ENCODE data around the gene DGKI.
A peak's percentile ranks its signal among the peaks of the same experiment; 100 is the strongest.

The DGKI gene

GRCh38 chr7:137753948-137754851 is 92.6 kb downstream of the DGKI start:
- Histone ChIP-seq H3K4me2 (ENCODE audit: low read length) (0 out of 2 replicates have a peak overlapping the region, but pooled peaks have one; percentile 13), H3K4me1 (ENCODE audit: low read length) (peaks cover 3% of the 10 kb centered on the region; the same call in 1 of the 2 replicates), H3K79me2 (ENCODE audit: low read length) (no peaks in the 10 kb centered on the region), H4K20me1 (ENCODE audit: insufficient read depth, low read length) (no peaks in the 10 kb centered on the region), H3K27ac (ENCODE audit: low read length) (no peak overlapping the region), H3K36me3 (replicated peaks; ENCODE audit: low read depth, low read length) (no peaks in the 10 kb centered on the region), H2AFZ (ENCODE audit: low read depth, low read length) (no peak overlapping the region), H3K9me3 (ENCODE audit: insufficient read depth, low read length) (no peaks in the 10 kb centered on the region), H3K9ac (ENCODE audit: low read length) (no peak overlapping the region), H3K27me3 (ENCODE audit: low read depth, low read length) (no peaks in the 10 kb centered on the region), H3K4me3 (ENCODE audit: low read length) (no peak overlapping the region)
- TF ChIP-seq, protein P1, sequence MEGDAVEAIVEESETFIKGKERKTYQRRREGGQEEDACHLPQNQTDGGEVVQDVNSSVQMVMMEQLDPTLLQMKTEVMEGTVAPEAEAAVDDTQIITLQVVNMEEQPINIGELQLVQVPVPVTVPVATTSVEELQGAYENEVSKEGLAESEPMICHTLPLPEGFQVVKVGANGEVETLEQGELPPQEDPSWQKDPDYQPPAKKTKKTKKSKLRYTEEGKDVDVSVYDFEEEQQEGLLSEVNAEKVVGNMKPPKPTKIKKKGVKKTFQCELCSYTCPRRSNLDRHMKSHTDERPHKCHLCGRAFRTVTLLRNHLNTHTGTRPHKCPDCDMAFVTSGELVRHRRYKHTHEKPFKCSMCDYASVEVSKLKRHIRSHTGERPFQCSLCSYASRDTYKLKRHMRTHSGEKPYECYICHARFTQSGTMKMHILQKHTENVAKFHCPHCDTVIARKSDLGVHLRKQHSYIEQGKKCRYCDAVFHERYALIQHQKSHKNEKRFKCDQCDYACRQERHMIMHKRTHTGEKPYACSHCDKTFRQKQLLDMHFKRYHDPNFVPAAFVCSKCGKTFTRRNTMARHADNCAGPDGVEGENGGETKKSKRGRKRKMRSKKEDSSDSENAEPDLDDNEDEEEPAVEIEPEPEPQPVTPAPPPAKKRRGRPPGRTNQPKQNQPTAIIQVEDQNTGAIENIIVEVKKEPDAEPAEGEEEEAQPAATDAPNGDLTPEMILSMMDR (IDR thresholded peaks at IDR 0.05; ENCODE audit: low read depth, low read length): no peak
- TF ChIP-seq EZH2phosphoT487 (IDR thresholded peaks at IDR 0.05; ENCODE audit: low read depth): no peak

DNA sequence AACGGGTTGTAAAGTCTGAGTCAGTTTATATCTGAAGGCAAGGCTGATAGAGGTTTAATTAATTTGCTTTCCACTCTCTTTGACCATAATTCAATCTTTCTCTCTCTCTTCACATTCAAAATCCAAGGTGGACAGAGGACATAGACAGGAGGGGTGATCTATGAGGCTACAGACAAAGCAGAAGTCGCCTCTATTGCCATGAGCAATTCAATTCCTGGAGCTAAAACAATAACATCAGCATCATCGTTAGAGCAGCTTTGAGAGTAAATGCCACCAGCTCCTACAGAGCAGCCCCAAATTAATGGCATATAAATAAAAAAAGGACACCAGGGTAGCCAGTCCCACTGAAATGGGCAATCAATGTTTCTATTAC is 93.2 kb downstream of the DGKI start:
- no peaks in the 10 kb centered on the region for H3K36me3 ChIP-seq (replicated peaks; ENCODE audit: low read depth, low read length)
- peaks cover 3% of the 10 kb centered on the region; the same call in 1 of the 2 replicates for H3K4me1 ChIP-seq (ENCODE audit: low read length)
- H2AFZ ChIP-seq (ENCODE audit: low read depth, low read length): no peak overlapping the region
- no peaks in the 10 kb centered on the region for H4K20me1 ChIP-seq (ENCODE audit: insufficient read depth, low read length)
- H3K9ac ChIP-seq (ENCODE audit: low read length): no peak overlapping the region
- H3K4me2 ChIP-seq (ENCODE audit: low read length): 0 out of 2 replicates have a peak overlapping the region, but pooled peaks have one; percentile 13
- H3K4me3 ChIP-seq (ENCODE audit: low read length): no peak overlapping the region
- TF ChIP-seq, protein P1 (IDR thresholded peaks at IDR 0.05; ENCODE audit: low read depth, low read length): no peak
- TF ChIP-seq EZH2phosphoT487 (IDR thresholded peaks at IDR 0.05; ENCODE audit: low read depth): no peak
- H3K9me3 ChIP-seq (ENCODE audit: insufficient read depth, low read length): no peaks in the 10 kb centered on the region
- H3K79me2 ChIP-seq (ENCODE audit: low read length): no peaks in the 10 kb centered on the region
- H3K27me3 ChIP-seq (ENCODE audit: low read depth, low read length): no peaks in the 10 kb centered on the region
- no peak overlapping the region for H3K27ac ChIP-seq (ENCODE audit: low read length)

DNA sequence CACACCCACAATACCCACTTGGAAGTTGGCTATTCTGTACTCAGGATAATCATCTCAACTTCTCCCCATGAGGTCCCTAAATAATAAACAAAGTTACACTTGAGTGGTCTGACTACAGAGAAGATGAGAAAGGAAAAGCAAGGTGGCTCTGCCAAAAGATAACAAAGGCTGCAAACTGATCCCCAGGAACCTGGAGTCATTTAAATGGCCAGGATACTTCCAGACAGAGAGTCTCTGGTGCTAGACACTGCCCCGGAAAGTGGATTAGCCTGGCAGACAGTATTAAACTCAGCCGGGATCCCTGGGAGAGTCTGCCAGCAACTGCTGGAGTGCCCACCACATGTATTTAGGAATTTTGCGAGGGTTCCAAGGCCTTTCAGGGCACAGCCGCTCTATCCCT is 93.7 kb downstream of the DGKI start:
- Histone ChIP-seq H3K79me2 (ENCODE audit: low read length) (no peaks in the 10 kb centered on the region), H2AFZ (ENCODE audit: low read depth, low read length) (no peak overlapping the region), H3K9ac (ENCODE audit: low read length) (no peak overlapping the region), H4K20me1 (ENCODE audit: insufficient read depth, low read length) (no peaks in the 10 kb centered on the region), H3K9me3 (ENCODE audit: insufficient read depth, low read length) (no peaks in the 10 kb centered on the region), H3K36me3 (replicated peaks; ENCODE audit: low read depth, low read length) (no peaks in the 10 kb centered on the region), H3K4me3 (ENCODE audit: low read length) (no peak overlapping the region), H3K4me1 (ENCODE audit: low read length) (peaks cover 3% of the 10 kb centered on the region; the same call in 1 of the 2 replicates), H3K27me3 (ENCODE audit: low read depth, low read length) (no peaks in the 10 kb centered on the region), H3K27ac (ENCODE audit: low read length) (no peak overlapping the region), H3K4me2 (ENCODE audit: low read length) (no peak overlapping the region)
- TF ChIP-seq, protein P1 (IDR thresholded peaks at IDR 0.05; ENCODE audit: low read depth, low read length): no peak
- TF ChIP-seq EZH2phosphoT487 (IDR thresholded peaks at IDR 0.05; ENCODE audit: low read depth): no peak

GRCh38 chr7:137751361-137752009 is 95.3 kb downstream of the DGKI start:
- Histone ChIP-seq H3K9ac (ENCODE audit: low read length) (no peak overlapping the region), H3K9me3 (ENCODE audit: insufficient read depth, low read length) (no peaks in the 10 kb centered on the region), H4K20me1 (ENCODE audit: insufficient read depth, low read length) (no peaks in the 10 kb centered on the region), H3K36me3 (replicated peaks; ENCODE audit: low read depth, low read length) (no peaks in the 10 kb centered on the region), H3K4me2 (ENCODE audit: low read length) (no peak overlapping the region), H3K79me2 (ENCODE audit: low read length) (no peaks in the 10 kb centered on the region), H3K4me1 (ENCODE audit: low read length) (peaks cover 3% of the 10 kb centered on the region; the same call in 1 of the 2 replicates), H2AFZ (ENCODE audit: low read depth, low read length) (no peak overlapping the region), H3K4me3 (ENCODE audit: low read length) (no peak overlapping the region), H3K27me3 (ENCODE audit: low read depth, low read length) (no peaks in the 10 kb centered on the region), H3K27ac (ENCODE audit: low read length) (no peak overlapping the region)
- no peak for TF ChIP-seq EZH2phosphoT487 (IDR thresholded peaks at IDR 0.05; ENCODE audit: low read depth)
- TF ChIP-seq, protein P1 (IDR thresholded peaks at IDR 0.05; ENCODE audit: low read depth, low read length): no peak
